ENCODE results near the gene SCN3A.

Gene SCN3A

GRCh38 chr2:165120740-165121467 lies 82.9 kb downstream of the SCN3A start:
- Histone ChIP-seq H3K9me2 (replicated peaks; ENCODE audit: insufficient read depth, low read length) (no peaks in the 10 kb centered on the region), H3K4me3 (ENCODE audit: low read length) (peak overlapping the region; percentile 48), H3K9me3 (replicated peaks; ENCODE audit: insufficient read depth, low read length) (no peaks in the 10 kb centered on the region), H3K4me2 (ENCODE audit: low read depth, low read length) (peak overlapping the region; percentile 70), H3K4me1 (ENCODE audit: low read length) (peaks cover 13% of the 10 kb centered on the region), H3K36me3 (replicated peaks; ENCODE audit: insufficient read depth, low read length) (no peaks in the 10 kb centered on the region), H3F3A (ENCODE audit: insufficient read depth, low read length) (peaks cover 10% of the 10 kb centered on the region; the same call in 1 of the 2 replicates), H4K20me1 (ENCODE audit: insufficient read depth, low read length) (no peaks in the 10 kb centered on the region), H3K27me3 (replicated peaks; ENCODE audit: insufficient read depth, low read length) (no peaks in the 10 kb centered on the region), H2AFZ (ENCODE audit: low read length) (peak overlapping the region; percentile 64), H3K9ac (ENCODE audit: low read length) (peak overlapping the region; percentile 20; the same call in 1 of the 2 replicates), H3K27ac (ENCODE audit: low read length) (peak overlapping the region; percentile 78), H3K79me2 (ENCODE audit: low read length) (no peaks in the 10 kb centered on the region)
- DNase-seq = peak; percentile 58
- no peak for TF ChIP-seq CTCF (IDR thresholded peaks at IDR 0.05; ENCODE audit: low read length)
- no peak for TF ChIP-seq EZH2 (optimal IDR thresholded peaks at IDR 0.05; ENCODE audit: low read depth, low read length)
- no peak for TF ChIP-seq EZH2phosphoT487 (IDR thresholded peaks at IDR 0.05; ENCODE audit: low read length)

DNA sequence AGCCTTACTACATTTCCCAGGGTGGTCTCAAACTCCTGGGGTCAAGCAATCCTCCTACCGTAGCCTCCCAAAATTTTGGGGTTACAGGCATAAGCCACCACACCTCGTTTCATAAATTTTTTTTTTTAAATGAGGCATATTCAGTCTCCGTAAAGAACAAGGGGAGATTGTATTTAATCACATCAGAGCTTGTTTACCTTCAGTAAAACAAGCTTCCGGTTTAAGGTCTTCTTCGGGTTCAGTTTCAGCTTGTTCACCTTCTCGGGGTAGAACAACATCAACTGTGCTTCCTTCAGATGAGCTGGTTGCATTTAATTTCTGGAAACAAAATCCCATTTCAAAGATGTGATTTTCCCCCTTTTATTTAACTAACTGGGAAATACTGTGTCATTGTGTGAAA lies 88.6 kb downstream of the SCN3A start:
- Histone ChIP-seq H3F3A (ENCODE audit: insufficient read depth, low read length) (0 out of 2 replicates have a peak, but pooled peaks cover under 1% of the 10 kb centered on the region), H4K20me1 (ENCODE audit: insufficient read depth, low read length) (no peaks in the 10 kb centered on the region), H3K9me3 (replicated peaks; ENCODE audit: insufficient read depth, low read length) (no peaks in the 10 kb centered on the region), H3K4me2 (ENCODE audit: low read depth, low read length) (no peak overlapping the region), H3K36me3 (replicated peaks; ENCODE audit: insufficient read depth, low read length) (no peaks in the 10 kb centered on the region), H3K27me3 (replicated peaks; ENCODE audit: insufficient read depth, low read length) (no peaks in the 10 kb centered on the region), H3K9me2 (replicated peaks; ENCODE audit: insufficient read depth, low read length) (no peaks in the 10 kb centered on the region), H3K9ac (ENCODE audit: low read length) (no peak overlapping the region), H3K4me1 (ENCODE audit: low read length) (peaks cover 5% of the 10 kb centered on the region), H3K4me3 (ENCODE audit: low read length) (no peak overlapping the region), H3K27ac (ENCODE audit: low read length) (no peak overlapping the region), H3K79me2 (ENCODE audit: low read length) (no peaks in the 10 kb centered on the region), H2AFZ (ENCODE audit: low read length) (no peak overlapping the region)
- no peak for TF ChIP-seq EZH2 (optimal IDR thresholded peaks at IDR 0.05; ENCODE audit: low read depth, low read length)
- no peak for TF ChIP-seq CTCF (IDR thresholded peaks at IDR 0.05; ENCODE audit: low read length)
- TF ChIP-seq EZH2phosphoT487 (IDR thresholded peaks at IDR 0.05; ENCODE audit: low read length) = no peak
- DNase-seq = no peak

GRCh38 chr2:165114346-165114939 lies 89.4 kb downstream of the SCN3A start:
- no peak overlapping the region for H2AFZ ChIP-seq (ENCODE audit: low read length)
- H3K79me2 ChIP-seq (ENCODE audit: low read length) = no peaks in the 10 kb centered on the region
- DNase-seq = no peak
- no peaks in the 10 kb centered on the region for H3K9me2 ChIP-seq (replicated peaks; ENCODE audit: insufficient read depth, low read length)
- no peak overlapping the region for H3K4me2 ChIP-seq (ENCODE audit: low read depth, low read length)
- no peaks in the 10 kb centered on the region for H3K9me3 ChIP-seq (replicated peaks; ENCODE audit: insufficient read depth, low read length)
- H3K4me3 ChIP-seq (ENCODE audit: low read length) = no peak overlapping the region
- no peak overlapping the region for H3K27ac ChIP-seq (ENCODE audit: low read length)
- no peaks in the 10 kb centered on the region for H3K36me3 ChIP-seq (replicated peaks; ENCODE audit: insufficient read depth, low read length)
- H3K27me3 ChIP-seq (replicated peaks; ENCODE audit: insufficient read depth, low read length) = no peaks in the 10 kb centered on the region
- no peaks in the 10 kb centered on the region for H3F3A ChIP-seq (ENCODE audit: insufficient read depth, low read length)
- no peaks in the 10 kb centered on the region for H3K4me1 ChIP-seq (ENCODE audit: low read length)
- H3K9ac ChIP-seq (ENCODE audit: low read length) = no peak overlapping the region
- no peaks in the 10 kb centered on the region for H4K20me1 ChIP-seq (ENCODE audit: insufficient read depth, low read length)
- TF ChIP-seq EZH2phosphoT487 (IDR thresholded peaks at IDR 0.05; ENCODE audit: low read length) (no peak), EZH2 (optimal IDR thresholded peaks at IDR 0.05; ENCODE audit: low read depth, low read length) (no peak), CTCF (IDR thresholded peaks at IDR 0.05; ENCODE audit: low read length) (no peak)

Measured in MM.1S (cell line).